HG03439 (cell line): ENCODE data around the gene KLRC4.
A peak's percentile ranks its signal among the peaks of the same experiment; 100 is the strongest.
"Not testable (repeated sequence)": the region's sequence is repeated elsewhere in the genome, so short reads cannot be mapped to it uniquely, and the experiment has no call there.

ENCODE experiments used
- ATAC-seq: cut with Tn5 transposase; IDR thresholded peaks from one replicate; pipeline ENCODE4 v1.9.1; 2021; ENCODE audit warnings: mild to moderate bottlenecking, moderate library complexity; ENCODE audit not compliant: unreplicated experiment

Gene KLRC4

DNA sequence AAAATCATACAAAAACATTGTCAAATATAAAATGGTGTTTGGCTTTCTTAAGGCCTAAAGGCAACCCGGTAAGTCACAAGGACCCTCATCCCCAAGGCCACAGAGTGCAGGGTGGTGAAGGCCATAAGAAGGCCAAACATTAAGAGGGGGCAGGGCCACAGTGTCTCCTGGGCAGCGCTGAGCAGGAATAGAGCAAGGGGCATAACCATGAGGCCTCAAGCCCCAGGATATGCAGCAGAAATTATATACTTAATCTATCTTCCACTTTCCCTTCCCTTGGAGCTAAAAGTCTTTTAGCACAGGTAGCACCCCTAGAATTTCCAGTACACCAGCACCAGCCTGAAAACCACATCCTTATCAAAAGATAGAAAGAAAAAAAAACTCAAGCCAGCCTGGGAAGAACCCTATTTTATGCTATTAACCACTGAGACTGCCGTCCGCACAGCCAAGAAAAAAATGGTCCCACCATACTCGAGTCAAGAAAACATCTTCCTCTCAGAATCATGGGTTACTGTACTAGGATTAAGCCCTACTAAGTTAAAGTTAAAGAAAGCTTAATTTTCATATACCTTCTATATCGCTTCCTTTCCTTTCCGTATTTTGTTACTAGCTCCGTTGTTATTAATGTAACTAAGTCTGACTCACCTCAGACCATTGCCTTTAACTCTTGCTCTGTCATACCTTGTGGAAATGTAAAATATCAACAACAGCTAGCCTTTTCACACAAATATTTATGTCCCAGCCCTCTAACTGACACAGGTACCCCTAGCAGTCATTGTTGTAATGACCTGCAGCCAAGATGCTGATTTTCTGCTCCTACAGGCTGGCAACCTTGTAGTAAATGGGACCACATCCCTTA lies 39.8 kb downstream of the KLRC4 start:
- no peak for ATAC-seq

- no peak for ATAC-seq
Observed at GRCh38 chr12:10368206-10369171, 41.1 kb downstream of the KLRC4 start.

DNA sequence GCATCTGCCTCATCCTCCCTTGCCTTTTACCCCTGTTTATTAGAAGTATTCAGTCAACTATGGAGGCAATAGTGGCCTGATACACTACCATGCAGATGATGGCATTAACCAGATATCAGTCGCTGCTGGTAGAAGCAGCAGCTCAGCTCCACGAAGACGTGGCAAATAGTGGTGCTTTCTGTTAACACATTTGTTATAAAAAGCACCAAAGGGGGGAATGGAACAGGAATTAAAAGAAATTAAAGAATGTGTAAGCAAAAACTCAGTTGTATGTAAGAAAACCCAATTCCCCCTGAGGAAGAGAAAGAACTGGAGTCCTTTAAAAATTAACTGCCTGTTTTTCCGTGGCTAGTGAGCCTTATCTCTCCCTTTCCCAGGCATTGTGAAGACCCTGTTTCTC lies 41.8 kb downstream of the KLRC4 start:
- not testable (repeated sequence) for ATAC-seq

GRCh38 chr12:10366875-10367274 lies 42.7 kb downstream of the KLRC4 start:
- ATAC-seq, result no peak

GRCh38 chr12:10365696-10366405 lies 43.7 kb downstream of the KLRC4 start:
- ATAC-seq, result no peak

DNA sequence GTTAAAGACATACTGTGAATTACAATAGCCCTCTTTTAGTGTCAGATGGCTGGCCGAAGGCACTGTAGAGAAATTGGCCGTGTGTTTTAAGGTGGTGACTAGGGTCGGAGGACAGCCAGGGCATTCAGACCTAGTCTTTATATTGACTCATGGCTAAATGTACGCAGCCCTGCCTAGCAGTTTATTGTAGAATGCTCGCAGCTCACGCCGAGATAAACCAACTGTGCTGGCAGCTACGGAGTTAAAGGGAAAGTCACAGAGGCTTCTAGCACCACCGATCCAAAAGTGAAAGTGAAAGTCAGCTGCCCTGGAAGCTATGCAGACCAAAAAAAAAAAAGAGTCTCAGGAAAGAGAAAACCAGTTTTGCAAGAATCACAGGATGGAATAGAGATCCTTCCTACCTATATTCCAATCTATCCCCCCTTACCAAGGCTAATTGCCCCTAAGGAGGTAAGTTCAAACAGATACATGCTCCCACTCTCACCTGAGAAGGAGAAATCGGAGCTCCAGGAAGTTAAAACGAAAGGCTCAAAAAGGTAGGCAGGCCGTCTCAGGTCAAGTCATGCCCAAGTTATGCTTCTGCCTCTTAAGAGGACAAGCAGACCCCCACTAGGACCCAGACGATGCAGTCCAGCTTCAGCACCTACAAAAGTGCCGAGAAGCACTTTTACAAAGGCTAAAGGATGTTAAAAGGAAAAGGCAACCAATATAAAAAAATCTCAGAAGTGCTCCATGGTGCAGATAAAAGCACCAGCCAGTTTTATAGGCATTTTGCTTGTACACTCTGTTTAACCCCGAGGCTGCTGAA lies 44.5 kb downstream of the KLRC4 start:
- ATAC-seq, result peak; percentile 68

DNA sequence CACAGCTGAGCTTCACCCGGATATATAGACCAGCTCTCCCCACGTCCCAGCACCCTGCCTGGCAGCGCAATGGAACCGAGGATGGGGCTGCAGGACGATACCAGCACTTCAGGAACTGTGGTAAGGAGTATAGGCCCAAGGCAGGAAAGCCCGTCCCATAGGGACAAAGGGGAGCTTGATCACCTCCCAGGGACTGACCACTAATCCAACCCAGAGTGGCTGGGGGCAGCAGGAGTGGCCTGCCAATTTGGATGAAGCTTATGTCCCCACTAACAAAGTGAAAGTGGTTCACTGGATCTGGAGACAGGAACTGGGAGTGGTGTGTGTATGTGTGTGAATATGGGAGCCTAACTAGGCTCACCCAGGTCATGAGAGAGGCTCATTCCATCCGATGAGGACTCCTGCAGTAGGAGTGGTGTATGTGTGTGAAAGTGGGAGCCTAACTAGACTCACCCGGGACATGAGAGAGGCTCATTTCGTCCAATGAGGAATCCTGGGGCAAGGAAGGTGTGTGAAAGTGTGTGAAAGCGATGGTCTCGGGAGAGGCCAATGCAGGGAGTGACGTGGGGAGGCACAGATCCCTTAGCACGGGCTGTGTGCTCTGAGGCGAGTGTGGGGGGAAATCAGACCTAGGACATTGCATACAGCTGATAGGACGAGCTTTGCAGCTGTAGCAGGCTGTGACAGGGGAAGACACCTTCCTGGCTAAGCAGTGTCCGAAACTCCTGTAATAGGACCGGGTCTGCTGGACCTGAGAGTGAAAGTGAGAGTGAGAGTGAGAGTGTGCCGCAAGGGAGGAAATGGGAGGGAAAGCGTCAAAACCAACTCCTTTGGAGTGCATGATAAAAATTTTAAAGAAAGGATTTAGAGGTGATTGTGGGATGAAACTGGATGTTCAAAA lies 45.4 kb downstream of the KLRC4 start:
- peak; percentile 65 for ATAC-seq

GRCh38 chr12:10363658-10363913 lies 46.0 kb downstream of the KLRC4 start:
- no peak for ATAC-seq

DNA sequence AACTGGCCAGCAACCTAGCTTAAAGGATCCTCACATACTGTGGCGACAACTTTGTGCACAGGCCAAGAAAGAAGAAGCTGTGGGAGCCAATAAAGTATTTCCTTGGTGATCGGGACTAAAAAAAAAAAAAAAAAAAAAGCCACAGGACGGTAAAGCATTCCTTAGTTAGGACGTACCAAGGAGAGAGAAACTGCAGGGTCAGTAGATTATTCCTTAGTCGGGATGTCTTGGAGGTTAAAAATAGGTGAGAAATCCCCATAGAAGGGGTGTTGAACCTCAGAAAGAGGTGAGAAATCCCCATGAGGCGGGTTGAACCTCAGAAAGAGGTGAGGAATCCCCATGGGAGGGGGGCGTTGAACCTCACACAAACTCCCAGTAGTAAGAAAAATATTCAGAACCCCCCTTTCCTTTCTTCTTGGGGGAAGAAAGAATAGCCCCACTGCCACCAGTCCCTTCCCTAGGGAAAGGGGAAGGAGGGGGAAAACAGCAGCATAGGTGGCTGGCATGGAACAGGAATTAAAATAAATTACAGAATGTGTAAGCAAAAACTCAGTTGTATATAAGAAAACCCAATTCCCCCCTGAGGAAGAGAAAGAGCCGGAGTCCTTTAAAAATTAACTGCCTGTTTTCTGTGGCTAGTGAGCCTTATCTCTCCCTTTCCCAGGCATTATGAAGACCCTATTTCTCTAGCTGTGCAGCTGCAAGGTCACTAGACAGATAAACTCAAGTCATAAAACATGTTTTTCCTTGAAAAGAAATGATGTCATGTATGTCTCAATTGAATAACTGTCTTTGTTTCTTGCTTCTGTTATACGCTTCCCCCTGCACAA lies 46.5 kb downstream of the KLRC4 start:
- no peak for ATAC-seq

- ATAC-seq, result no peak
Observed at GRCh38 chr12:10362325-10362724, 47.2 kb downstream of the KLRC4 start.

DNA sequence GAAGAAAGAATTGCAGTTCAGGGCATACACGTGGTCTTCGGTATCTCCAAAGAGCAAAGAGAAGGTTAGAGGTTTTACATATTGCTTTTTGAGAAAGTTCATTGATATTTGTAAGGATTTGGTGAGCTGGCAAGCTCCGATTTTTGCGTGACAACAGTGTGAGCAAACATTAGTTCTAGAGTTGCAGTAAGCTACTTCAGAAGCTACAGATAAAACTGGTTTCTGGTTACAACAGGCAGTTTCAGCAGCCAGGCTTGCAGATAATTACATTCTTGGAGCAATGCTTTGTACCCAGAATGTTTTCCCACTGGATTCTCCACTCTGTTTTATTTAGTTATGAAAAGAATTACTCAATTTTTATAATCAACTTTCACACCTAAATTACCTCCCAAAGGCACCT lies 47.9 kb downstream of the KLRC4 start:
- no peak for ATAC-seq

DNA sequence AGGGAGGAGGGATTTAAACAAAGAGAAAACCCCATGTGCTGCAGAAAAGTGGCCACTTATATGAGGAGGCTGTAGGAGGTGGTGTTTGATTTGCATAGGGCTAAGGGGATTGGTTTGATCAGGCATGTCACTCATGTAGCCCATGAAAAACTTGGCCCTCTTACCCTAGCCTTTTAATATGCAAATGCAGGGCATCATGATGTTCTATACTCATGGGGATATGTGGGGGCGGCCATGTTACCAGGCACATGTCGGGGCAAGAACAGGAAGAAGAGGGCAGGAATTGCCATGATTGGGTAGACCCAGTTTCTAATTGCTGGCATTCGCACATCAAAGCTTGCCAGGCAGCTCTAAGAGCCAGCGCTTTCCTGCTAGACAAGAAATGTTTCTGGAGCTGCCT lies 48.5 kb downstream of the KLRC4 start:
- ATAC-seq, result no peak

DNA sequence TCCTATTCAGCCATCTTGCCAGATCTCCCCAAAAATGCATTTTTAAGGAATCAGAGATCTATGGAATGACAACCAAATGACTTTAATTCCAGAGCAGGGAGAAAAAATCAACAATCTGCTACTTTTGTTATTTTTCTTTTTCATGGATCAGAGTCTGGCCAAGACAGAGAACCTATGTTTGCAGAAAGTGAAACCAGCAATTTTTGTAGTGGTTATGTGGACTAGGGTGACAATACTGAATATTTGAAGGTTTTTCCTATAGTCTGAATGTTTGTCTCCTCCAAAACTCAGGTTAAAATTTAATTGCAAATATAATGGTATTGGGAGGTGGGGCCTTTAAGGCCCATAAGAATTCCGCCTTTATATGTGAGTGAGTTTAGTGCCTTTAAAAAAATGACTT lies 50.6 kb downstream of the KLRC4 start:
- no peak for ATAC-seq

DNA sequence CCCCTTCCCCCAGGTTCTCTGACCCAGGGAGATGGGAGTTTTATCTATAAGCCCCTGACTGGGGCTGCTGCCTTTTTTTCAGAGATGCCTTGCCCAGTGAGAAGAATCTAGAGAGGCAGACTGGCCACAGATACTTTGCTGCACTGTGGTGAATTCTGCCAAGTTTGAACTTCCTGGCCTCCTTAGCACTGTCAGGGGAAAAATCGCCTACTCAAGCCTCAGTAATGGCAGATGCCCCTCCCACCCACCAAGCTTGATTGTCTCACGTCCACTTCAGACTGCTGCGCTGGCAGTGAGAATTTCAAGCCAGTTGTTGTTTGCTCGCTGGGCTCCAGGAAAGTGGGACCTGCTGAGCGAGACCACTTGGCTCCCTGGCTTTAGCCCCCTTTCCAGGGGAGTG lies 51.4 kb downstream of the KLRC4 start:
- ATAC-seq, result no peak
